Measurements from ENCODE around the gene JMJD4. TPM values are rescaled to one million over a fixed set of nuclear protein-coding genes. Genes with fewer than 3 reads are reported as not detected.

The JMJD4 gene
- total RNA-seq, 1 experiment from 2014 or later, result 24.4 TPM

- Histone ChIP-seq H3K27me3 (ENCODE audit: insufficient read depth, low read length) (no peaks in the 10 kb centered on the region), H3K9me3 (ENCODE audit: control insufficient read depth, low read depth, low read length) (no peaks in the 10 kb centered on the region), H3K14ac (ENCODE audit: insufficient read depth, low read length) (no peak overlapping the region), H3K23me2 (ENCODE audit: insufficient read length, low read depth, low read length, poor library complexity, severe bottlenecking) (peaks cover 14% of the 10 kb centered on the region), H2BK12ac (ENCODE audit: insufficient read length, low read depth, low read length) (no peak overlapping the region), H2AFZ (ENCODE audit: low read length) (no peak overlapping the region), H4K8ac (replicated peaks; ENCODE audit: insufficient read length, low read depth, low read length) (no peak overlapping the region), H4K20me1 (ENCODE audit: control insufficient read depth, insufficient read depth, insufficient read length) (peaks cover 3% of the 10 kb centered on the region), H2AK5ac (ENCODE audit: insufficient read length, low read length) (no peak overlapping the region), H2BK15ac (ENCODE audit: low read depth, low read length) (no peak overlapping the region), H4K5ac (ENCODE audit: insufficient read length, low read depth, low read length) (no peak overlapping the region), H3K79me1 (ENCODE audit: insufficient read depth, low read depth, low read length, poor library complexity, severe bottlenecking) (peaks cover 7% of the 10 kb centered on the region), H3K79me2 (ENCODE audit: insufficient read depth, low read length) (peaks cover 15% of the 10 kb centered on the region; the same call in 1 of the 2 replicates), H3K4me2 (ENCODE audit: insufficient read depth, insufficient read length, low read length) (no peak overlapping the region), H3K4me1 (ENCODE audit: insufficient read depth, low read length) (peaks cover 3% of the 10 kb centered on the region; the same call in 1 of the 2 replicates), H4K91ac (ENCODE audit: insufficient read length, low read depth, low read length) (no peak overlapping the region), H3K18ac (ENCODE audit: insufficient read length, low read depth, low read length) (no peak overlapping the region), H3K4ac (ENCODE audit: low read depth, low read length) (no peak overlapping the region), H2BK5ac (ENCODE audit: insufficient read length, low read length) (no peak overlapping the region), H3T11ph (ENCODE audit: low read length) (no peak overlapping the region), H3K23ac (ENCODE audit: insufficient read length, low read depth, low read length) (no peak overlapping the region), H2BK20ac (ENCODE audit: low read depth, low read length, poor library complexity, severe bottlenecking) (no peak overlapping the region), H3K9ac (ENCODE audit: extremely low read depth, insufficient read length, low read length) (no peak overlapping the region), H3K27ac (ENCODE audit: insufficient read length, low read depth, low read length) (no peak overlapping the region), H2BK120ac (ENCODE audit: low read depth, low read length, poor library complexity, severe bottlenecking) (no peak overlapping the region), H3K56ac (ENCODE audit: insufficient read length, low read depth, low read length) (no peak overlapping the region)
- no CpG with 5 or more reads among the region's 7 CpGs for WGBS (ENCODE audit: extremely low coverage, insufficient read length, low lambda C conversion rate)
- peak overlapping the region in 2 of 3 experiments; percentile 42 to 77; a peak in 1 of 7 replicates for H3K27ac Mint-ChIP-seq
- H3K4me3 Mint-ChIP-seq, result no peak overlapping the region
- TF ChIP-seq, protein P1, sequence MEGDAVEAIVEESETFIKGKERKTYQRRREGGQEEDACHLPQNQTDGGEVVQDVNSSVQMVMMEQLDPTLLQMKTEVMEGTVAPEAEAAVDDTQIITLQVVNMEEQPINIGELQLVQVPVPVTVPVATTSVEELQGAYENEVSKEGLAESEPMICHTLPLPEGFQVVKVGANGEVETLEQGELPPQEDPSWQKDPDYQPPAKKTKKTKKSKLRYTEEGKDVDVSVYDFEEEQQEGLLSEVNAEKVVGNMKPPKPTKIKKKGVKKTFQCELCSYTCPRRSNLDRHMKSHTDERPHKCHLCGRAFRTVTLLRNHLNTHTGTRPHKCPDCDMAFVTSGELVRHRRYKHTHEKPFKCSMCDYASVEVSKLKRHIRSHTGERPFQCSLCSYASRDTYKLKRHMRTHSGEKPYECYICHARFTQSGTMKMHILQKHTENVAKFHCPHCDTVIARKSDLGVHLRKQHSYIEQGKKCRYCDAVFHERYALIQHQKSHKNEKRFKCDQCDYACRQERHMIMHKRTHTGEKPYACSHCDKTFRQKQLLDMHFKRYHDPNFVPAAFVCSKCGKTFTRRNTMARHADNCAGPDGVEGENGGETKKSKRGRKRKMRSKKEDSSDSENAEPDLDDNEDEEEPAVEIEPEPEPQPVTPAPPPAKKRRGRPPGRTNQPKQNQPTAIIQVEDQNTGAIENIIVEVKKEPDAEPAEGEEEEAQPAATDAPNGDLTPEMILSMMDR (conservative IDR thresholded peaks at IDR 0.05), result no peak
- H3K4me1 Mint-ChIP-seq, result peaks cover 16 to 22% of the 10 kb centered on the region in 2 experiments
- DNase-seq, result peak; percentile 12
- H3K9me3 Mint-ChIP-seq, result no peaks in the 10 kb centered on the region
- H3K36me3 Mint-ChIP-seq (ENCODE audit: insufficient read depth in 1 of 3, low read depth in 3 of 3), result peaks cover 4 to 8% (median 6%) of the 10 kb centered on the region in 3 experiments; a peak in 5 of 7 replicates
- H3K27me3 Mint-ChIP-seq (ENCODE audit: low read depth), result no peaks in the 10 kb centered on the region
These were observed 4.5 kb upstream of the JMJD4 start for GRCh38 chr1:227739636-227740035.

Measured in H9 (cell line).